NK-92 treated with Interleukin-12 subunit alpha and Interleukin-12 subunit beta, amount 100 ng/mL, for 24 hours (cell line): Measurements from ENCODE around the gene SERINC5.
"Not testable (repeated sequence)": the region's sequence is repeated elsewhere in the genome, so short reads cannot be mapped to it uniquely, and the experiment has no call there.

Experiments
- DNase-seq: peaks from one replicate; lab custom pipeline; 2025; lab: John Stamatoyannopoulos, UW

SERINC5 gene

DNA sequence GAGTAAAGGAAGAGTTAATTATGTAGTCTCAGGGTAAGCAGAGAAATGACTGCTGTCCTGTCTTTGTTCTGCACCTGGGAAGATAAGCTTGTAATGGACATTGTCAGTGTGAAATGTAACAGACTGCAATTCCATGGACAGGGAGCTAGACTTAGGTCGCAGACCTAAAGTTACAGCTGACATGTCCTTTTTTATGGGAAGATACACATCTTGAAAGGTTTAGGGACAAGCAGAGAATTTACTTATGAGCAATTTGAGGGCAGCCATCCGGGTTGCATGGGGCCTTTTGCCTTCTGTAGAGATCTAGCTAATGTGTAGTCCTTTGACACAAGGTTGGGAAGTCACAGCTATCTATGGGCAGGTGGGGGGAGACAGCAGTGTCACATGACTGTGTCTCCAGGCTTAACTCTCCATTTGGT lies 85.7 kb downstream of the SERINC5 start:
- no peak for DNase-seq

DNA sequence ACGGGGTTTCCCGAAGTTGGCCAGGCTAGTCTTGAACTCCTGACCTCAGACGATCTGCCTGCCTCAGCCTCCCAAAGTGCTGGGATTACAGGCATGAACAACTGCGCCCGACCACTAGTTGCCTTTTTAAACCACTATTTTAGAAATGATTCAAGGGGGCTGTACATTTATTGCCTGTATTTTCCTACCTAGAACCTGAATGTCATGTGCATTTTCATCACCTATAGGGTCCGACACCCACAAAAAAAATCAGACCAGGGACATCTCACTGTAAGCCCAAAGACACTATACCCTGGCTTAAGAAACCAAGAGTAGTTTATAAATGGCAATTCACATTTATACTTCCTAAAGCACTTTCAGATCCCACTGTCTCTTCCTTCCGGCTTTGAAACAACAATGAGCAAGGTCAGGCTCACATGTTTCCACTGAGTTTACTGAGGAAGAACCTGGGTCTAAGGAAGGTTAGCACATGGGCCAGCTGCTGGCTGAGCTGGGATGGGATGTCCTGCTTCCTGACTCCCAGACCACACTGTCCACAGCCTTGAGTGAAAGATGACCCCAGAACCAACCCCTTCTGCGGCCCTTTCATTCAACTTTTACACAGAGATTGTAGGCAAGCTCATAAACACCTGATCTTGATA lies 87.3 kb downstream of the SERINC5 start:
- DNase-seq = no peak

DNA sequence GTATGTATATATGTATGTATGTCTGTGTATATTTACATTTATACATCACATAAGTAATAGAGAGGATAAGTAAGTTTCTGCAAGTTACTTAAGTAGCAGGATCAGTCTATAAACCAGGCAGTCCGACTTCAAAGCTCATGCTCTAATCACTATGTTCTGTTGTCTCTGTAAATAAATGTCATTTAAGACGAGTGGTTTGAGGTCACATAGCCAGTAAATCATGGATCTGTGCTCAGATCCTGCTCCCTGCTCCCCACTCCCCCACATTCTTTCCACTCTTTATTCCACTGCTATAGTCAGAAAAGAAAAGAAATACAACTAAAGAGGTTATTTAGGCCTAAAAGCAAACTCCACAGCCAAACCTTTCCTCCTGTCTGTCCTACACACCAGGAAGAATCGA lies 90.4 kb downstream of the SERINC5 start:
- DNase-seq = no peak

DNA sequence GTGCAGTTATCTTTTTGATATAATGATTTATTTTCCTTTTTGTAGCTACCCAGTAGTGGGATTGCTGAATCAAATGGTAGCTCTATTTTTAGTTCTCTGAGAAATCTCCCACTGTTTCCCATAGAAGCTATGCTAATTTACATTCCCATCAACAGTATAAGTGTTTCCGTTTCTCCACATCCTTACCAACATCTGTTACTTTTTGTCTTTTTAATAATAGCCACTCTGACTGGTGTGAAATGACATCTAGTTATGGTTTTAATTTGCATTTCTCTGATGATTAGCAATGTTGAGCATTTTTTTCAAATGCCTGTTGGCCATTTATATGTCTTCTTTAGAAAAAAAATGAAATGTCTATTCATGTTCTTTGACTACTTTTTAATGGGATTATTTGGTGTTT lies 94.7 kb downstream of the SERINC5 start:
- DNase-seq = no peak

DNA sequence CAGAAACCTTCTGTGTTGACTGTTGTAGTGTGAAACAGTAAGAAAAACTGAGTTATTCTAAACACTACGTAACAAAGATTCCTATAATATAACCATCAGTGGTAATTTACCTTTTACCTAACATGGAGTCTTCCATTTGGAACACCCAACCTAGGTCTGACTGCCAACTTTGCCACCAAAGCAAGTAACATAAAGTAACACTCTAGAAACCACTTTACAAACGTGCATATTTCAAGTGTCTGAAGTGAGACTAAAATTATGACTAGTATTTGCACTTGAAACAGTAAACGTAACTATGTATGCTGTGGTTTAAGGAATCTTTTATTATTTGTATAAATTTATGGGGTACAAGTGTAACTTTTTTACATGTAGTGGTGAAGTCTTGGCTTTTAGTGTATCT lies 95.6 kb downstream of the SERINC5 start:
- DNase-seq = no peak

DNA sequence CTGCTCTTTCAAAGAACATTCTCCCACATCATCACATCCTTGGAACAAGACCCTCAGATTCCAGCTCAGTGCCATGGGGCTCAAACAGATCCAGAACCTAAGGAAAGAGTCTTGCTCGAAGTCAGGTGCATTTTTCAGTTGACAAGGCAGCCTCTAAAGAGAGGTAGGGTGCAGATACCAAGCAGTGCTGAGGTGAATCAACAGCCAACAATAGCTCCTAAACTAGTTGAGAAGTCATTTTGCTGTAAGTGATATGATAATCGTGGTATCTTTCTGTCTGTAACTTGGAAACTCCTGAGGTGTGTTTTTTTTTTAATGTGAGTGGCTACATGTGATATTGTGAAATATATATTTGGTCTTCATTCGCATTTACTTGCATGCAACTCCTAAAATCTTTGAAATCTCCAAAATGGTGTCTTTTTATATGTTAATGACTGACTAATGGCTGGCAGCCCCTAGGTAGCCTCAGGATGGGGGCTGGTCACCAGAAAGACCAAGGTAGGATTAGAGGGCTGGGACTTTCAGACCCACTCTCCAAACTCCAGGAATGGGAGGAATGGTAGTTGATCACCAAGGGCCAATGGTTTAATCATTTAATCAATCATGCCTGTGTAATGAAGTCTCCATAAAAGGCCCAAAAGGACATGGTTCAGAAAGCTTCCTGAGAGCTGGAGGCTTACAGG lies 96.6 kb downstream of the SERINC5 start:
- DNase-seq = no peak

DNA sequence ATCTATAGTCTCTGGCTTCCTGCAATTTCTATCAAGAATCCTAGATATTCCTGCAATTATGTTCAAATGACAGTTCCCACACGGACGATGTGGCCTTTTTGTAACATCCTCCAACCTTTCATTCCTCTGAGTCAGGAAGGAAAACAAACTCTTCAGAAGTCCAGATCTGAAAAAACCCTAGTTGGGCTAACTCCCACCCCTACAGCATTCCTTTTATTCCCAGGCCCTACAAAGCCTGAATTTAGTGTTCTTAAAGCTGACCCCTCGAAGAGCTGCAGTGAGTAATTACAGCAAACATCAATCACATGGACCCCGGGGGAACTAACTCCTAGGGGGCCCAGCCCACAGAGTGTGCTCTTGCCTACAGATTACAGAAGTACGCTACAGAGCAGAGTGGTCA lies 99.7 kb downstream of the SERINC5 start:
- no peak for DNase-seq

DNA sequence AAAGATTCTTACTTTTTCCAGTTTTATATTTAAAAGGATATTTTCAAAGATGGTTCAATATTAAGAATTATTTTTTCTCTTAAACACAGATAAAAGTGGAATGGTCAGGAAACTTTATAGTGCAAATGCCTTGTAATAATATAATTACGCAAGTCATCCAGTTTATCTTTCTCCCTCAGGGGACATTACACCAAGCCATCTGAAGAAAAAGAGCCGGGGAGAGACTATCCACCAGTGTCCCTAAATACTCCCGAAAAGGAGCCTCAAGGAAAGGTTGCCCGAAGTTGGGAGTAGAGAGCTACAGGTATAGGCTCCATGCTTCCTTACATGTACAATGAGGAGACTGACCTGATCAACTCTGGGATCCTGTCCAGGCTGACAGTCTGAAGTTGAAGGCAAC lies 101.1 kb downstream of the SERINC5 start:
- no peak for DNase-seq

DNA sequence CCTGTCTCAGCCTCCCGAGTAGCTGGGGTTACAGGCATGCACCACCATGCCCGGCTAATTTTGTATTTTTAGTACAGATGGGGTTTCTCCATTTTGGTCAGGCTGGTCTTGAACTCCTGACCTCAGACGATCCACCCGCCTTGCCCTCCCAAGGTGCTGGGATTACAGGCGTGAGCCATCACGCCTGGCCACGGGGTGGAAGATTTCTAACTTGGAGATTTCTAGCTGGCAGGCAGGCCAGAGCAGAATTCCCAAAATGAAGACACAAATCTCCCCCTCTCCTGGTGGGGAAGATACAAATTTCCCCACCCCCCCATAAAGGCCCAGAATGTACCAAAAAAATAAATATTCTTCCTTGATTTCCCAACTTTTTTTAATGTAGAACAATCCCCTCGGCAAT lies 101.6 kb downstream of the SERINC5 start:
- DNase-seq = not testable (repeated sequence)

DNA sequence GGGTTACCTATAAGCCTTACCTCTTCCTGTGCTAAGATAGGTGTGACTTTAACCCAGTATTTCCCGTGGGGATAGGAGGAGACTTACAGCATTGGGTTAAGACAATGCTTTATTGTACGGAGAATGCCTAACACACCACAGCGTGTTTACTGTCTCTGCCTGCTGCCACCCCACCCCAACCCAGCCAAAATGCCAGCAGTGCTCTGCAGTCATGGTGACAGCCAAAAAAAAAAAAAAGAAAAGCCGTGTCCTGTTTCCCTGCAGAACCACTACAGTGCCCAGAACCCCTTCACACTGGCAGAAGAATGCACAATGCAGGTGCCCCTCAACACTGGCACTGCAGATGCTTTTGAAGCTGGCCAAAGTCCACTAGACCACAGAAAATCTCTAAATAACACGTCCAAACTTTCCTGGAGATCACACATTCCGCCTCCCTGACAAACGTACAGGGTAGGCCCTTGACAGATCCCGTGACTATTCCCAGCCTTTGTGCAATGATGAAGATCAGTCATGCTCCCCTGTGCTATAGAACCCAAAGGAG lies 102.2 kb downstream of the SERINC5 start:
- DNase-seq = no peak

DNA sequence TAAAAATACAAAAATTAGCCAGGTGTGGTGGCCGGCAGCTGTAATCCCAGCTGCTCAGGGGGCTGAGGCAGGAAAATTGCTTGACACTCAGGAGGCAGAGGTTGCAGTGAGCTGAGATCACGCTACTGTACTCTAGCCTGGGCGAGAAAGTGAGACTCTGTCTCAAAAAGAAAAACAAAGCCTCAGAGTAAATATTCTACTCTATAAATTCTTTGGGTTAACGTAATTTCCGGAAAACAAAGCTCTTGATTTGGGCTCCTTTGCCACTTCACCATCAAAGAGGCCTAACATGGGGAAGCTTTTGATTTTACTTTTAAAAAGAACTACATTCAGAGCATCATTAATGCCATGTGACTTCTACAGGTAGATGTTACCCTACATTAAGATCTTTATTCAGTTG lies 103.1 kb downstream of the SERINC5 start:
- no peak for DNase-seq

DNA sequence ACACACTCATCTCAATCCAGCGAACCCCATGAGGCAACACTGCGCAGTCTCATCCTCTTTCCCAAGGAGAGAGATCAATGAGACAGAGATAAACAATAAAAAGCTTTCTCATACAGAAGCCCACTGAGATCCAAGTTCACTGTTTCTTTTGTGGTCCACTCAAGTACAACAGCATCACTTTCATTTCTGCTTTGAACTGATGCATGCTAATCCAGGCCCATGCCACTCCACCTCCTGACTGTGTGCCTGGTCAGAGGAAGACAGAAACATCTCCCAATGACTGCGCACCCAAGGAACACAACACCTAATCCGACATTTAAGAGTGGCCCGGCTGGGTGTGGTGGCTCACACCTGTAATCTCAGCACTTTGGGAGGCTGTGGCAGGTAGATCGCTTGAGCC lies 104.0 kb downstream of the SERINC5 start:
- no peak for DNase-seq

DNA sequence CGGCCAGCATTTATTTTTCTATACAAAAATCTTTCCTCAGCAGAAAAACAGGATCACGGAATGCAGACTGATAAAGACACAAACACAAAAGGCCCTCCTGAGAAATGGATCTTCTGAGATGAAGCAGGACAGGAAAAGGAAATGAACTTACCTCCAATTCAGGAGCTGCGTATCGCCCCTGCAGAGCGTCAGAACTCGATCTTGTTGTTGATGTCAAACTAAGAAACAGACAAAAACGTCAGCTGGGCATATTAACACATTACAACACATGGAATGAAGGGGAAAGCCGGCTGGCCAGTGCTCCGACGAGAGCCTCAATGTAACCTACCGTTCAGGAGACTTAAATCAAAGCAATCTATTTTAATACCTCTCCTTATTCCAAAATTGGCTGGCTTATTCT lies 105.1 kb downstream of the SERINC5 start:
- DNase-seq = no peak

DNA sequence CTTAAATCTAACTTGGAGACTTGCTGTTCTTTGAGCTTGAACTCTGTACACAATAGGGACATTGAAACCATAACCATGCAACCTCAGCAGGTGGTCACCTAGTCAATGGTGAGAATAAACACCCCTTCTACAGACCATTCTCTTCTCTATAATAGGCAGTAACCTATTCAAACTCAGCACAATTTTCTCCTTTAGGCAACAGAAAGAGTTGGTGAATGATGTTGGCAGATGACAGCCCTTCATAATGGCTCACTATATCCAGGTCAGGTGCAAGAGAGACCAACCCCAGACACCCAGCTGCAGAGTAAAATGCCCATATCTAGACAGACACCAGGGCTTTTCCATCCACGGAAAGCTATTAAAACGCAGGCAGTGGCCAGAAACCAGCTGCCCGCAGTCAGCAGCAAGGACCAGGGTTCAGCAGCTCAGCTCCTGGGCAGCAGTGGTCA lies 106.7 kb downstream of the SERINC5 start:
- DNase-seq = no peak

DNA sequence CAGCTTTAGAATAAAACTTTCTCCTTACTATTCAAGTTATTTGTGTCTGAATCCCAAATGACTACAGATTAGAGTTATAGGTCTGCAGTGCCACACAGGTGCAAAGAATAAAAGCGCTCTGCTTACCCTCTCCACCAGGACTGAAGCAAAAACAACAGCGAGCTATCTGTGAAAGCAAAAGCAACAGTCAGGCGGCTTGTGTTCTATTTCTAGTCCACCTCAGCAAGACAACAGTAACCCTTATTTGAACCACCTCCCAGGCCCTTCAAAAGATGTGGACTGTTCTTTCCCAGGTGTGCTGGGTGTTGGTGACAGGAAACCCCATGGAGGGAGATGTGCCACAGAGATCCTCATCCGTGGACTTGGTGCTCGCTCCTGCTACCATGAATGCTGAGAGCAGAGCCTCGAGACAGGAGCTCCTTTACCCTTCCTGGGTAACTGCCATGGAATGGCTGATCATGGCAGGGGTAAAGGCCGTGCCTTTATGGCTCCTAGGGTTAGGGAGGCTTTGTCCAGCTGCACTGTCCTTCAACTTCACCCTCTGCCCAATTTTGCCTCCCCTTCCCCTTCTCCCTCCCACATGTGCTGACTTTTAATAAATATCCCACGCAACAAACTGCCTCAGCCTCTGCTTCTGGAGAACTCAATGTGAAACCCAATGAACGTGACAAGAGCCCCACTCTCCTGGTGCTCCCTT lies 108.6 kb downstream of the SERINC5 start:
- no peak for DNase-seq

DNA sequence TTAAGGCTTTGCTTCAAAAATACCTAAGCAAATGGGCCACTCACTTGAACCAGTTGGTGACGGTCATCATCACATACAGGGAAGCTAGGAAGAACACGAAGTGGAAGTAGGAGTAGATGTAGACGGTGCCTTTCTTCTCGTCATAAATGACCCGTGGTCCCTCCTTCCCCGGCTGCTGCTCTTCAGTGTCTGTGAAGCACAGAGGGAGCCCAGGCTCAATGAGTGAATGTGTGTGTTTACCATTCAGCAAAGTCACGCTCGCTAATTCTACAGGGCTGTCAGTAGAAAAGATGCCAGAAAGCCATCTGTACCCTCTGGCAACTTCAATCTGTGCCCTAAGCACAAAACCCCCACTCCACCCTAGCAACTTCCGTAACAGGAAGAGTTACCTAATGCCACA lies 109.8 kb downstream of the SERINC5 start:
- DNase-seq = no peak

DNA sequence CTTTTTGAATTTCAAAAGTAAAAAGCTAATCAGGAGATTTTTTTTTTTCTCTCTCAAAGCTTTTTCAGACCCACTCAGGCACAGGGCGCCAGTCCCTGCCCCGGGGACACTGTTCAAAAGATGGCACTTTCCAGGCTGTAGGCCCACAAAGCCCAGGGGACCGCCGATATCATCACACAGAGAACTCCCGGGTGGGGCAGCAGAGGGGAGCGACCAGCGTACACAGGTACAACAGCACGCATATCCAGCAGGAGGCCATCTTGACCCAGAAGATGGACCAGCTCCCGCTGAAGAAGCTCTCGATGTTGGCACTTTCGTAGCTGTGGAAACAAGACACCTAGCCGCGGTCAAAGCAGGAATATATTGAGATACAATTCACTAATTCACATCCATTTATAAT lies 112.4 kb downstream of the SERINC5 start:
- no peak for DNase-seq

DNA sequence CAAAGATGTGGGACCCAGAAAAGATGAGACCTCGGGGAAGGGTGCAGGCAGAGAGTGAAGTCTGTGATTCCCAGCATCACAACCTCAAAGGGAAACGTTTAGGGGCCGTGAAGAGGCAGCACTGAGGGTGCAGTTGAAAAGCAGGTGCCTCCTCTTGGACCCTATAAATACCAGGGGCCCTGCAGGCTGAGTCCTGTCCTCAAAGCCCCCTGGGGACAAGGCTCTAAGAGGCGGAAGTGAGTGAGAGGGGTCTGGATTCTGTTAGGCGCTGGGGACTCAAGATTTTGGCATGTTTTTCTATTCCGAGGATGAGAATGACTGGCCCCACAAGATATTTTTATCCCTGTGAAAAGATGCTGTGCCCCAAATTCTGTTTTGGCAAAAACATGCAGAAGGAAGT lies 112.9 kb downstream of the SERINC5 start:
- DNase-seq = no peak

DNA sequence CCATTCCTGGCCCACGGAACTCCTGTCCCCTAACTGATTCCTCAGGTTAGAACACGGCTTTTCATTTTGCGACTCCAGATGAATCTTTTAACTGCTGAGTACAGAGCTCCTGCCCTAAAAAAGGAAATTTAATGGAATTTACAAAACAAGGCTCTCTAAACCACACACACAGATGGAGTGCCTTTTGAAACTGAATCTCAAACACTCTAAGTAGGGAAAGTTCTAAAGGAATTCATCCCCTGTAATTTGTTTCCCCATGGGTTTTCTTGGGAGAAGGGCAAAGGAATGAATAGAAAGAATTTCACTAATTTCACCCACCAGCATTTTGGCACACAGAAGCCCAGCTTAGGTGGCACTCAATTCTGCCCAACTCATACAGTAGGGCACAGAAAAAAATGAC lies 114.2 kb downstream of the SERINC5 start:
- DNase-seq = no peak

DNA sequence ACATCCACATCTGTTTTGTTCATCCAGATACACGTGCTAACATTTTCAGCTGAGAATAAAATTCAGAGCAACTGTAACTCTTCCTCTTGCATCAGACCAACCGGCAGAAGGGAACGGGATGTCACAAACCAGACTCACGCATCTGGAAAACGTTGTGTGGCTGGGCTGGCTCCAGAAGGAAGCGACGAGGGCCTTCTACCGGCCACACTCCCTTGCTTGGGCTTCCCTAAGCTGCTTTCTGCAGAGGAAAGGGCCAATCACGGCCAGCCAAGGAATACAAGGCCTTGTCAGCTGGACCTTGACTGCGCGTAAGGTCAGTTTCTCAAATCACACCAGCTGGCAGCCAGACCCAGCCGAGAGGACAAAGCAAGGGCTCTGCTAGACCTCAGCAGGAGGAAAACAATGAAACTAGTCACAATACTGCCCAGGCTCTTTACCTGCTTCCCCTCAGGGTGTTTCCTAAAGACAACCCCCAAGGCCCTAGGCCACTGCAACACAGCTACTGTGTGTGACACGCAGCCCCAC lies 114.6 kb downstream of the SERINC5 start:
- DNase-seq = no peak

DNA sequence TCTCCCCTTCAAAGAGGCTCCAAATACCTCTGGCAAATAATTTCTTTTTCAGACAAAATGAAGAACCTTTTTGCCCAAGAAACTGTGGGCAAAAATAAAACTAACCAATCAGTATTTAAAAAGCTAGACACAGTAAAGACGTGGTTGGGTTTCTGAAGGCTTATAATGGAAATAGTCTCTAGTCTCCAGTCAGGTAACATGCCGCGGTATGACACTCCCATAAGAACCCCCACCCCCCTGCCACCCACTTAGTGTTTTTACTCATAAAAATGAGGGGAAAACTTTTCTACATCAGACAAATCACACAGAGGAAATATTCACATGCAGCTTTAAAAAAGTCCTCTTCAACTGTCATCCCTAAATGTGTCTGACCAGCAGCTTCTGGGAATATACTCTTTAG lies 115.4 kb downstream of the SERINC5 start:
- DNase-seq = no peak

DNA sequence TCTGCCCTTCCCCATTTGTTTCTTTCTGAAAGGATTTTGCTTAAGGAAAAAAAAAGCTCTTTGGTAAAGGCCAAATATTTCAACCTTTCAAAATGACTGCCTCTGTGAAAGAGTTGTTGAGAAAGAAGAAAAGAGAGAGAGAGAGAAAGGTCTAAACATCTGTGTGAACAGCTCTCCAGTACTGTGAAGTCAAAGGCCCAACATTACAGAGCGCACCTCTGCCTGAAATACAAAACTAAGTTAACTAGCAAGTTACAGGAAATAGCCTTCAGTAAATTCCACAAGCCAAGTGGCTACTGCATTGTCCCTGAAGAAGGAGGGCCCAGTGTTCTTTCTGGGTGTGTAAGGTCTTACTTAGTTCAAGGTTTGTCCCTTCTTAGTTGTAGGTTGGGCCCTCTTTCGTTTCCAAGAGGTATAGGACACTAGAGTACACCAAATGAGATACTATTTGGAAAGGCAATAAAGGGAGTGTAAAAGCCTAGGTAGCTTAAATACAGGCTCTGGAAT lies 116.3 kb downstream of the SERINC5 start:
- no peak for DNase-seq

DNA sequence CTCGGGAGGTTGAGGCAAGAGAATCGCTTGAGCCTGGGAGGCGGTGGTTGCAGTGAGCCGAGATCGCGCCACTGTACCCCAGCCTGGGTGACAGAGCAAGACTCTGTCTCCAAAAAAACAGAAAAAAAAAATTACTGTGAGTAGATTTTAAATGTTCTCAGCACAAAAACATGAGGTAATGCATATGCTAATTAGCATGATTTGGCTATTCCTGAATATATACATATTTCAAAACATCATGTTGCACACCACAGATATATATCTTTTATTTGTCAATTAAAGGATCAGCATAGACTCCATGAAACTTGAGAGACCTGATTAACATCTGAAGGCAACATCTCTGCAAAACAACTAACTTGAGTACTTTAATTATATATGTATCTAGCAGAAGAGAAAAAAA lies 117.4 kb downstream of the SERINC5 start:
- no peak for DNase-seq
